Cerebellar cortex (tissue), 1 donor: ENCODE measurements around the gene CERK.
"Not testable (repeated sequence)": the region's sequence is repeated elsewhere in the genome, so short reads cannot be mapped to it uniquely, and the experiment has no call there.

ENCODE experiments used
- DNase-seq: peaks from one replicate; pipeline ENCODE4 v3.0.0-alpha.2; 2015; ENCODE audit warnings: low spot score

CERK gene, protein sequence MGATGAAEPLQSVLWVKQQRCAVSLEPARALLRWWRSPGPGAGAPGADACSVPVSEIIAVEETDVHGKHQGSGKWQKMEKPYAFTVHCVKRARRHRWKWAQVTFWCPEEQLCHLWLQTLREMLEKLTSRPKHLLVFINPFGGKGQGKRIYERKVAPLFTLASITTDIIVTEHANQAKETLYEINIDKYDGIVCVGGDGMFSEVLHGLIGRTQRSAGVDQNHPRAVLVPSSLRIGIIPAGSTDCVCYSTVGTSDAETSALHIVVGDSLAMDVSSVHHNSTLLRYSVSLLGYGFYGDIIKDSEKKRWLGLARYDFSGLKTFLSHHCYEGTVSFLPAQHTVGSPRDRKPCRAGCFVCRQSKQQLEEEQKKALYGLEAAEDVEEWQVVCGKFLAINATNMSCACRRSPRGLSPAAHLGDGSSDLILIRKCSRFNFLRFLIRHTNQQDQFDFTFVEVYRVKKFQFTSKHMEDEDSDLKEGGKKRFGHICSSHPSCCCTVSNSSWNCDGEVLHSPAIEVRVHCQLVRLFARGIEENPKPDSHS

DNA sequence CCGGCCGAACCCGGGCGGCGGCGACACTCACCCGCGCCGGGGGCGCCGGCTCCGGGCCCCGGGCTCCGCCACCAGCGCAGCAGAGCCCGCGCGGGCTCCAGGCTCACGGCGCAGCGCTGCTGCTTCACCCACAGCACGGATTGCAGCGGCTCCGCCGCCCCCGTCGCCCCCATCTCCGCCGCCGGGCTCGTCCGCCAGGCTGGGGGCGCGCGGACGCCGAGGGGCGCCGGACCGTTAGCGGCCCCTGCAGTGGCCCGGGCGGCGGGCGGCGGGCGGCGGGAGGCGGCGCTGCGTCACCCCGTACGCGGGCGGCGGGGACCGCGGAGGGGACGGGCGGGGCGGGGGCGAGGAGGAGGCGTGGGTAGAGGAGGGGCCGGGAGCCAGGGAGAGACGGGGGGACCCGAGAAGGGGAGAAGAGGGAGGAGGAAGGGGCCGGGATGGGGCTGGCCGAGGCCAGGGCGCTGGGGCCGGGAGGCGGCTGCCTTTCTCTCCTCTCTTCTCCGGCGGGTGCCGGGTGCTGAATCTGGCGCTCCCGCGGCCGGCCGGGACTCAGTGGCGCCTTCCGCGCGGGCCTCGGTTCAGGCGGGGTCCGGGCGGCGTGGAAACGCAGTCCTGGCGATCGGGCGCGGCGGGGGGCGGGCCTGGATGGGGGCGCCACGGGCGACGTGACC lies at the start of gene CERK:
Gene CERK (minus strand): TSS at position 277 of the 671 bp plus-strand sequence. CDS start 104 bp downstream, at position 173.
- peak; percentile 62 for DNase-seq

DNA sequence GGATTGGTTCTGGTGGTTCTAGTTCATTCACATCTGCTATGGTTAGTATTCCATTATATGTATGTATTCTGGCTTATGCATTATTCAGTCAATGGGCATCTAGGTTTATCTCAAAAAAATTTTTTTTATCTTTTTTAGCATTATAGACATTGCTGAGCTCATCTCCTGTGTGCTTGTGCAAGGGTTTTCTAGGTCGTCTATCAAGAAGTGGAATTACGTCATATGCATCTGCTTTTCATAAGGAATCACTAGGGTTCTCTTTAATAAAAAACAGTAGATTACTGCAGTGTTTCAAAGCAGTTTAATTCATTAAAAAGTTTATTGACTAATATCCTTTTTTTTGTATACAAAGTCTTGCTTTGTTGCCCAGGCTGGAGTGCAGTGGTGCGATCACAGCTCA lies 45.7 kb upstream of the CERK start:
- no peak for DNase-seq

DNA sequence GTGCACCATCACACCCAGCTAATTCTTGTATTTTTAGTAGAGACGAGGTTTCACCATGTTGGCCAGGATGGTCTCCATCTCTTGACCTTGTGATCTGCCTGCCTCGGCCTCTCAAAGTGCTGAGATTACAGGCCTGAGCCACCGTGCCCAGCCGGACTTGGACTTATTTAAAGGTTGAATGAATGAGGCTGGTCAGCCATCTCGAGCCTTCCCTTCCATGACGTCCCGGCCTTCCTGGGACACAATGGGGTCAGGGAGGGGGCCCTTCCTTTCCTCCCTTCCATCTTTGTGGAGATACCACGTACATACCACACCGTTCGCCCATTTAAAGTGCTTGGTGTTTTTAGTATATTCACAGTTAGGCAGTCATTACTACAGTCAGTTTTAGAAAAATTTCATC lies 44.1 kb upstream of the CERK start:
- DNase-seq = not testable (repeated sequence)

DNA sequence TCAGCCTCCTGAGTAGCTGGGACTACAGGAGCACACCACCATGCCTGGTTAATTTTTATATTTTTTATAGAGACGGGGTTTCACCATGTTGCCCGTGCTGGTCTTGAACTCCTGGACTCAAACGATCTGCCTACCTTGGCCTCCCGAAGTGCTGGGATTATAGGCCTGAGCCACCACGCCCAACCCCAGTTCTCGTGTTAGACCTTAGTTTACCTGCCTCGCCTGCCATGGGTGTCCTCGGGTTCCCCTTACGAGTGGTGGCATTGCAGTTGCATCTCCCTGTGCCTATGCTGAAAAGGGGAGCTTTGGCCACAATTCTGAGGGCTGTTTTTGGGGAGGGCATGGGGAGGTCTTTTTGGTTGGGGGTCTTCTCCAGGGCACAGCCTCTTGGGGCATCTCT lies 43.2 kb upstream of the CERK start:
- no peak for DNase-seq

DNA sequence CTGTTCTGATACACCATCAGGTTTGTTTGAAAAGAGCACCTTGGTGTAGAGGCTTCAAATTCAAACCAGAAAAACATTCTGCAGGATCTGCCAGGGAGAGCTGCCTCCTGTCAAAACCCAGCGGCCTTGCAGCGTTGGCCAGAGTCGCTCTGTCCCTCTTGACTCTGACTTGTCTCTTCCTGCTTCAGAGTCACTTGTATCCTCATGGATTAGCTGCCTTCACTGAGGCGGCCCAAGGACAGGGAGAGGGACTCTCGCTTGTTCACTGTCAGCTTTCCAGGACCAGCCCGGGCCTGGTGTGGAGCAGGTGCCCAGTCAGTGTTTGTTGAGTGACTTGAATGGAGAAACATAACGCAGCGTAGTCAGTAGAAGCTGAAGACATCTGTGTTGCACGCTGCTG lies 42.4 kb upstream of the CERK start:
- DNase-seq = no peak

DNA sequence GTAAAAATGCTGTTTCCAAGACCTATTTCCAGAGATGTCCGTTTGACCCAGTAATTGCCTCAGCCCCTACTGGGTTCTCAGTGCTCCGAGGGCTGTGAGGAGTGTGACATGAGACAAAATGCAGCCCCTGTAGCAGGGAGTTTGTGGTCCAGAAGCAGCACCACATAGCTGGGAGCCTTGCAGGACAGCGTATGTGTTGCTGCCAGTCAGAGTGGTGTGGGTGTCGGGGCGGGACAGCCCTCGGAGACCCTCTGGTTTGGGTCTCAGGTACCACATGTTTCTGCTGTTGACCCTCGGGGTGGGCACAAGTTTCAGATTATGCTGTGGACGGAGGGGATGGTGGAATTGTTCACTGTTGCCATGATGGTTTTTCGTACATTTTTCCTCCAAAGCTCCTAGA lies 41.6 kb upstream of the CERK start:
- DNase-seq = no peak

DNA sequence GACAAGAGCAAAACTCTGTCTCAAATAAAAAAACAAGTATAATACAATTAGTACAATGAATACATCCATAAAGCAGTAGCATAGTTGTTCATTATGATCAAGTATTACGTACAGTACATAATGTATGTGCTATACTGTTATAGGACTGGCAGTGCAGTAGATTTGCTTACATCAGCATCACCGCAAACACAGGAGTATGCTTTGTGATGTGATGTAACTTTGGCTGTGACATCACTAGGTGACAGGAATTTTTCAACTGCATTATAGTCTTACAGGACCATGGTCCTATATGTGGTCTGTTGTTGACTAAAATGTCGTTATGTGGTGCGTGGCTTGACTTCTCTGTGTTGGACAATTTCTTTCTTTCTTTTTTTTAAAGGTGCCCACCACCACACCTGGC lies 41.0 kb upstream of the CERK start:
- no peak for DNase-seq

DNA sequence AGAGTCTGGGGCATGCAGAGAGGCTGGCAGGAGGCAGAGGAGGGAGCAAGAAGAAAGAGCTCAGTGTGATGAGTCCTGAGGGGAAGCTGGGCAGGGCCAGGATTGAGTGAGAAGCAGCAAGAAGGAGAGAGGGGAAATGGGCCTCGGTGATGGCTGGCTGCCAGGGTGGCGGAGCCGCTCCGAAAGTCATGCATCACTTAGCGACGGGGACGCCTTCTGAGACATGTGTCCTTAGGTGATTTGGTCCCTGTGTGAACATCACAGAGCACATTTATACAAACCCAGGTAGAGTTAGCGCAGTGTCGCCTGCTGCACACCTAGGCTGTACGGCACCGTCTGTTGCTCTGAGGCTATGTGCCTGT lies 39.5 kb upstream of the CERK start:
- DNase-seq = no peak

DNA sequence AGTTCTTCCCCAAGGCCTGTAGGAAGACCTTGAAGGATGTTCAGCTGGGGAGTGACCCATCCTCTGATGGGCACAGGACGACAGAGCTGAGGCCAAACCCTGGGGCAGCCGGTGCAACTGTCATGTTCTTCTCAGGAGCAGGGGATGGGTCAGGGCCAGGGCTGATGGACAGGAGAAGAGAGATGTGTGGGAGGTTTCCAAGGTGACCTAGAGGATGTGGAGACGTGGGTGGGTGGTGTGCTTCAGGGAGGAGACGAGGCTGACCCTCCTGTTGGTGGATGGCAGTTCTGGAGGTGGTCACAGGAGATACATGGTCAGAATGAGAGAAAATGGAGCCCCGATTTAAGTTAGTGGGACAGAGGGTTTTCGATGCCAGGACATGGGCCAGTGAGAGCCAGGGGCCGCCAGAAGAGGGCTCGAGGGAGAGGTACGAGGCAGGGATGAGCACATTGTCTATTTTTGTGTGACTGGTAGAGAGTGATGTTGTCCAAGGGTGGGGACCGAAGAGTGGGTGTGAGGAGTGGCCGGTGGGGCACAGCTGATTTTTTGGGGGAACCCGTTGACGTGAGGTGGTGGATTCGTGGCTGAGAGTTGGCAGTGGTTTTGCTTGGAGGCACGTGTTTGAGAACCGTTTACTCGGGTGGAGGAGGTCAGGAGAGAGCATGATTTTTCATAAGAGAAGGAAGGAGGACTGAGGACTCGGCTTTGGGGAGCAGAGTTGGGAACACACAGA lies 39.0 kb upstream of the CERK start:
- DNase-seq = no peak

DNA sequence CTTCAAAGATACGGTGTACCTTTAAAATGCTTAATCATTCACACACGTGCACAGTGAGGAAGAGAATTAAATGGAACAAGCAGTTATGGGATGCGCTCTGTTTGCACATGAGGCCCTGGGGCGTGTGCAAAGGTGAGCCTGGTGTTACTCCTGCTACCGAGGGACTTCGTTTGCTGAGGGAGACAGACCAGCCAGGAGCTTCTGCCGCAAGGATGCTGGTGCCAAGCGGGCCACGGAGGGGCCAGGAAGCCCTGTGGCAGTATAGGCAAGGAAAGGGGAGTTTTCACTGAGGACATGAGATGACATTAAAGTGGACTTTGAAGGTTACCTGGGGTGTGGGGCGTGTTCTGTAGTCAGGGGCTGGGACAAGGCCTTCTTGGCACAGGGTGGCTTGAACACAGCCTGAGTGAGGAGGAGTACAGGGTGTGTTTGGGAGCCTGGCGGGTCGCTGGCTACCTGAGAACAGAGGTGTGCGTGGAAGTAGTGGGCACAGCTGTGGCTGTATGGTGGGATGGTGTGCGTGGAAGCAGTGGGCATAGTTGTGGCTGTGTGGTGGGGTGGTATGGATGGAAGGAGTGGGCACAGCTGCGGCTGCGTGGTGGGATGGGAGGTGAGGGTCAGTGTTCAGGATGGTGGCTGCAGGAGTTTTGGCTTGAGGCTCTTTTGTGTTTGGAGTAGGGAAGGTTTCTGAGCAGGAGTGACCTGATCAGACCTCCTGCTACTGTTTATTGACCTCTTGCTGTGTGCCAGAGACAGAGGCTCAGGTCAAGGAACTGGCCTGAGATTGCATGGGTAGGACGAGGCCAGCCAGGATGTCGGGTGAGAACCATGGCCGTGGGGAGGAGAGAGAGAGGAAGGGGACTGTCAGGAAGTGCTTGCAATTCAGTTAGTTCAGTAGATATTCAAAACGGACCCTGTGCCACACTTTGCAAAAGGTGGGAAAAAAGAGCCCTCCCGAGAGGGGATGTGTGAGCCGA lies 38.1 kb upstream of the CERK start:
- no peak for DNase-seq

DNA sequence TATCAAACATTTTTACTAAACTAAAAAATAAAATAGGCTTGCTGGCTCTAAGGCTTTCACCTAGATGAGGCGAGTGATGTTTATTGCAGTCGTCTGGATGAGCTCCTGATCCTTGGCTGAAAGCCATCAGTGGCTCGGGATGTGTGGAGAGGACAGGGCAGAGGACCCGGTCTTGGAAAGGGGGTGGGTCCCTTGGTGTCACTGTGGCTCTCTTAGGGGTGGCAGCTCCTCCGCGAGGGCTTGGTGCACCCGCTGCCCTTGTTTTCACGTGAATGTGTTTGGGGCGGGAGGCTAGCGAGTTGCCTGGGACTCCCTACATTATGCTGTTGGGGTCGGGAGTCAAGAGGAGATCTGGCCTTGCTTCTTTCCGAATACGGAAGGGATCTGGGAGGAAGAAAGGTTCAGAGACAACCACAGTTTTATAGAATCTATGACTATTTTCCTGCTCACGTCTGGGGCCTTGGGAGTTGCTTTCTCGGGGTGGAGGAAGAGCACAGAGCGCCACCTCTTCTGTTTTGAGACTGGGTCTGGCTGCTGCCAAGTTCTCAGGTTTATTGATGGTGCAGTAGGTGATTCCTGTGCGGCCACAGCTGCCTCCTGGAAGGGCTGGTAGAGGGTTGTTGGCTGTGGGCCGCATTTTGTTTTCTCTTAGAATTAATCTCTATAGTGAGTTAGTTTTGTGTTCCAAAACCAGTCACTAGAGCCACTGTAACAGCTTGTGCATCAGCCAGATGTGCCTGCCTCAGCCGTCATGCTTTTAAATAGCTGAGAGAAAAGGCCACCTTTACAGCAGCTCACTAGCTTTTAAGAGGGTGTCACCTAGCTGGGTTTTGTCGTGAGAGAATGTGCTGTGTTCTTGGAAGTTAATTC lies 37.2 kb upstream of the CERK start:
- no peak for DNase-seq

DNA sequence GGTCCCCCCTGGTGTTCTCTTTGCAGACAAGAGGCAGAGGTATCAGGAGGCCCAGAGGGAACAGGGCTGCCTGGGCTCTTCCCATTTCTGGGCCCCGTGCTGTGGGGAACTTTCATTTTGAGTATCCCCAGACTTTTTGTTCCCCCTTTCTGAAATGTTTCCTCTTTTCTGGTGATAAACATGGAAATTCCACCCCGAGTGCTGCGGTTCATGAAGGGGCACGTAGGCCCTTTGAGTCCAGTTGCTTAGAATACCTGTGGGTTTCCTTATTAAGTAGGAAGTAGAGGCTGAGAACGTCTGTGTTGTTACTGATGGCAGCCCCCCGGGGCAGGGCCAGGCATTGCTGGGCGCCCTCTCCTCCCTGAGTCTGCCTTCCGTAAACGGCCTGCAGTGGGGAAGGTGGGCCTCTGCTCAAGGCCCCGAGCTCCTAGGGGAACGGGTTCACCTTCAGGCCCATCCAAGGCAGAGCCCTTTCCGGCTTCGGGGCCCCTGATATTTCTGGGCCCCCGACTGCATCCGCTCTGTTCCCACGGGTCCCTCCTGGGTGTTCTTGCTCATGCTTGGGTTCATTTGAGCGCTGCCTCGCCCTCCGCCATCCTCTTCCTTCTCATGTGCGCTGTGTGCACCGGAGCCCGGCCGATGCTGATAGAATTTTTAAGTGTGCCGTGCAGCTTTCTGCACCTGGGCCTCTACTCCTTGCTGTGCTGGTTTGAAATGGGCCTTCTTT lies 36.4 kb upstream of the CERK start:
- no peak for DNase-seq

DNA sequence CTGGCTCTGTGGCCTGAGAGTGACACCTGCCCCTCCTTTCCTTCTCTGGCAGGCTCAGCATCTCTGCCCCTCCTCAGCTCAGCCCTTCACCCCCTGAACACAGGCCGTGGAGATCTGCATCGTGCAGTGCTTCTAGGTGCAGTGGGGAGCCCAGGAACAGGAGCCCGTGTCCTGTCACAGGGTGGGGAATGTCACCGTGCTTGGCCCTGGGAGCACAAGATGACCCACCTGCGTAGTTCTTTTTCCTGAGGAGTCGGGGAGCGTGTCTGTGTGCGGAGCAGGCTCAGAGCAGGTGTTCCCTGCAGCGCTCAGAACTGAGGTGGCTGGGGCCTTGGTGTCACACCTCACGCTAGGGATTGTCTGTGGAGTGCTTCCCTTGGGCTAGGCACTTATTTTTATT lies 35.0 kb upstream of the CERK start:
- DNase-seq = no peak

DNA sequence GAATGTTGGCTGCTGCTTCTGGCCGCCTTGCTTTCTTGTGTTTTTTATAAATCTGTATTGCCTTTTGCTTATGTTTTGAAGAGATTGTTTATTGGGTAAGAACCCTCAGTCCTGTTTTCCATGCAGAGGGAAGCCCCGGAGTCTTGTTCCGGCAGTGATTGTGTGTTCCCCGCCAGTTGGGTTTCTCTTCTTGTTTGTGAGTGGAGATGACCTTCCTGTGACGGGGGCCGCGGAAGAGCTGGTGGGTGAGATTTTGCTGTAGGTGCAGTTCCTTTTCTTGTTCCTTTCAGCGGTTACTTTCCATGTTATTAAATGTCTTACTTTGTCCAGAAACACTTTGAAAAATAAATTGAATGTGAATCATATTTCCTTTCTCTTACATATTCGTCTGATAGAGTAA lies 32.7 kb upstream of the CERK start:
- DNase-seq = no peak

DNA sequence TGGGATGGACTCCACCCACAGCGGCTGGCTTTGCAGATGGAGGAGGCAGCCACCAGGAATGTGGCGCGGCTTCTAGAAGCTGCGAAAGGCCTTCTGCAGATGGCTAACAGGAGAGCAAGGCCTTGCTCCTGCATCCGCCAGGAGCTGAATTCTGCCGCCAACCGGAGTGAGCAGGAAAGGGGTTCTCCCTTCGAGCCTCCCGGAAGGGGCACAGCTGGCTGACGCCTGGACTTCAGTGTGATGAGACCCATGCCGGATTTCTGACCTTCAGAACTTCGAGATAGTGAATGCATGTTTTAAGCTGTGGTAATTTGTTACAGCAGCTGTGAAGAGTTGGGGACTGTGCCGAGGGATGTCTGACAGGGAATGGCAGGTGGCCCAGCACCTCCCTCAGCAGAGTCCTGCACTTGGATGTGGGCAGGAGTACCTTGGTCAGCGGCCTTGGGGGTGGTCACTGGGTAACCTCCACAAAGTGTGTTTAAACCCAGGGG lies 32.1 kb upstream of the CERK start:
- DNase-seq = no peak

DNA sequence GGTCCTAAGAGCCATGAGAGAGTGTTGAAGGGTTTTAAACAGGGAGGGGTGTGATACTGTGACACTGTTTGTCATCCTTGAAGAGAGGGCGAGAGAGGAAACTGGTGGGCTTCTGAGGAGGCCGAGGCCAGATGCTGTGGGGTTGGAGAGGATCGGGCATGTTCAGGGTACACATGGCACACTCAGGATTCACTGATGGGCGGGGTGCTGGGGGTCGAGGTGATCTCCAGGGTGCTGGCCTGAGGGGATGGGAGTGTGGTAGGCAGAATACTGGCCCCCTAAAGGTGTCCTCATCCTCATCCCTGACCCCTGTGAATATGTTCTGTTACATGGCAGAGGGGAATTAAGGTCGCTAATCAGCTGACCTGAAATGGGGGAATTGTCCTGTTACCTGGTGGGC lies 31.7 kb upstream of the CERK start:
- DNase-seq = no peak

DNA sequence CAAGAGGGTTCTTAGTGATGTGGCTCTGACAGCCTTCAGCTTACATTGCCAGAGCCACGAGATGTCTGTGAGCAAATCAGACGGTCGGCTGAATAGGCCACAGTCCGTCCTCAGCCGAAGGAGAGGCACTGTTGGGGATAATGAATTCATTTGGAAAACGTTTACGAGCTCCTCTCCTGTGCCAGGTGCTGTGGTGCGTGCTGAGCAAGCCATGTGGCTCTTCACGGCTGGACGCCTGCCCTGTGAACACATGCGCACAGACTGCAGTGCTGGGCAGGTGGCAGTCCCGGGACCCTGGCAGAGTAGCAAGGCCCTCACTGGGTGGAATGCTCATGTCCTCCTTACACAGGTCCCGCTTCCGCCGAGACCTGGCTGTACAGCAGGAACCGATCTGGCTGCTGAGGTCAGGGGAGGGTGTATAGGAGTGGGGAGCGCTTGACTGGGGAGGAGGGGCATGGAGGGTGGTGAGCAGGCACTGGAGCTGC lies 31.2 kb upstream of the CERK start:
- DNase-seq = peak; percentile 98

DNA sequence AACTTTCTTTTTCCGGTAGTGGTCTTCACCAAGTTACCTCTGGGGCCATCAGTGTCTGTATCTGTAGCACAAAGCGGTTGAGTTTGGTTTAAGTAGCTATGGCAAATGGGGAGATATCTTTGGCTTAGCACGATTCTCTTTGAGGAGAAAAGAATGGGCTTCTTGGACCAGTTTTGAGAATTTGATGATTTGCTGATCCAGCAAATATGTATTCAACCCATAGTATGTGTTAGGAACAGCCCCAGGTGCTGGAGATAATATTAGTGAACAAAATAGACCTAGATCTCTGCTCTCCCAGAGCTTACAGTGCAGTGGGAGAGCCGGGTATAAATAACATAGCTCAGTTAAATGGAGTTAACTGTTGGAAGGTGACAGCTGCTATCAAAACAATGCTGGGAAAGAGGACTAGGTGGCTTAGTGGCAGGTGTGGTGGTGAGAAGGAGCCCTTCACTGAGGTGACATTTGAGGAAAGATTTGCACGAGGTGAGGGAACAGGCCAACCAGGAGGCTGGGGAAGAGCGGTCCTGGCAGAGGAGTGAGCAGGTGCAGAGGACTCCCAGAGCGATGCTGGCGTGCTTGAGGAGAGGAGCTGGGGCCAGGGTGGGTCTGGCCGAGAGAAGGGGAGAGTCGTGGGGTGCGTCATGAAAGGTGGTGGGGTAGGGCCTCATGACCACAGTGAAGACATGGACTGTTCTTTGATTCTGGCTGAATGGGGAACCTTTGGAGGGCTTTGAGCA lies 29.4 kb upstream of the CERK start:
- no peak for DNase-seq

DNA sequence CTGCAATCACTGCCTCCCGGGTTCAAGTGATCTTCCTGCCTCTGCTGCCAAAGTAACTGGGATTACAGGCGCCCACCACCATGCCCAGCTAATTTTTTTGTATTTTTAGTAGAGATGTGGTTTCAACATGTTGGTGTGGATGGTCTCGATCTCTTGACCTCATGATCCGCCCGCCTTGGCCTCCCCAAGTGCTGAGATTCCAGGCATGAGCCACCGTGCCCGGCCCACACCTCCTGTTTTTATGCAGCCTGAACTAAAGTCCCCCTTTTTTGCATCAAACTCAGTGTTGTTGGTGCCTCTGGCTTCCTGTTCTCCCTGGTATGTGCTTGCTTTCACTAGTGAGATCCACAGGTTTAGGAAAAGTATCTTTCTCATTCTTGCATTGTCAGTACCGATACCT lies 28.6 kb upstream of the CERK start:
- DNase-seq = no peak
